GM18870 (cell line): Measurements from ENCODE around the gene YIPF1.
"Not testable (repeated sequence)": the region's sequence is repeated elsewhere in the genome, so short reads cannot be mapped to it uniquely, and the experiment has no call there.

Experiments used
- ATAC-seq: cut with Tn5 transposase; IDR thresholded peaks from one replicate; pipeline ENCODE4 v1.9.1; 2021; ENCODE audit warnings: moderate library complexity; ENCODE audit not compliant: unreplicated experiment

YIPF1 gene

DNA sequence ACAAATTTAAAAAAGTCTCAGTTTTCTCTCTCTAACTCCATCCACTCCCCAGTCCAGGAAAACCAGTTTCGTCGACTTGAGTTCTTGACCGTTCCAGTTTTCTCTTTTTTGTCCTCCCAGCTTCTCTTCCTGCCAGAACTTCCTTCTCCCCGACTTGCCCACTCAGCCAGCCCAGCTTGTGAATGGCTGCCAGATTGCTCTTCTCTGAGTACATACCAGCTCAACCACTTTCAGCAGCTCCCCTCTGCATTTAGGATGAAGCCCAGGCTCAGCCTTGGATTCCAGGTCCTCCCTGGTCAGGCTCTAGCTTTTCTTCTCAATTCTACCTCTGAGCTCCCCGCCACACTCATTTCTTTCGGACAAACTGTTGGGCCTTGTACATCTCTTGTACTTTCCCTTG is 5.8 kb upstream of the YIPF1 start:
- no peak for ATAC-seq

DNA sequence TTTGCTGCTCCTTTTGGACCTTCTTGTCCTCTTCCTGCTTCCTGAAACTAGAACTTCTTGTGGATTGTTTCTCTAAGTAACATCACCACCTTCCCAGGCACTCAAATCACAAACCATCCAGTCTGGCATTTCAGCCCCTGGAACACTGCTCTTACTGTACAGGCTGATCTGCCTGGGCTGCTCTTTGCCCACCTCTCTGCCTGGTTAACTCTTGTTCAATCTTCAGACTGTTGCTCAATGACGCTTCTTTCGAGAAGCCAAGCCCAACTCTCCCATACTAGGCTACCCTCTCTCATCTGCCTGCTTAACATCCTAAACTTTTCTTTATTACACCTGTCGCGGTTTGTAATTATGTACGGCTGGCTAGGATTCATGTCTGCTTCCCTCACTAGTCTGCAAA is 5.0 kb upstream of the YIPF1 start:
- no peak for ATAC-seq

DNA sequence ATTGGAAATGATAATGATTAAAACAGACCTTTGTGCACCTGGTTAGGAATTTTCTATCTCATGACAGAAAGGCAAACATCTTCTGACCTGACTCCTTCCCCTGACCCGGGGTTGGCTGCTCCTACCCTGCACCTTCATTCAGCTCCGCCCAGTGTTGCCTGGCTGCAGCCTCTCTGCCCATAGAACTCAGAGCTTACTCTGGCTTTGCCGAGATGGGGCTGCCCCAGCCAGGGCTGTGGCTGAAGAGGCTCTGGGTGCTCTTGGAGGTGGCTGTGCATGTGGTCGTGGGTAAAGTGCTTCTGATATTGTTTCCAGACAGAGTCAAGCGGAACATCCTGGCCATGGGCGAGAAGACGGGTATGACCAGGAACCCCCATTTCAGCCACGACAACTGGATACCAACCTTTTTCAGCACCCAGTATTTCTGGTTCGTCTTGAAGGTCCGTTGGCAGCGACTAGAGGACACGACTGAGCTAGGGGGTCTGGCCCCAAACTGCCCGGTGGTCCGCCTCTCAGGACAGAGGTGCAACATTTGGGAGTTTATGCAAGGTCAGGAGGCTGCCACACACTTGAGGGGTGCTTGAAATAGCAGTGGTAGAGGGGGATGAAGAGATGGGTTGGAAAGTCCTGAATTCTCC is 4.5 kb upstream of the YIPF1 start, which contains the start of gene DIO1:
TSS of gene DIO1 (plus strand) at position 189 of the 638 bp plus-strand sequence. CDS start at position 213, 24 bp downstream.
- ATAC-seq = no peak

DNA sequence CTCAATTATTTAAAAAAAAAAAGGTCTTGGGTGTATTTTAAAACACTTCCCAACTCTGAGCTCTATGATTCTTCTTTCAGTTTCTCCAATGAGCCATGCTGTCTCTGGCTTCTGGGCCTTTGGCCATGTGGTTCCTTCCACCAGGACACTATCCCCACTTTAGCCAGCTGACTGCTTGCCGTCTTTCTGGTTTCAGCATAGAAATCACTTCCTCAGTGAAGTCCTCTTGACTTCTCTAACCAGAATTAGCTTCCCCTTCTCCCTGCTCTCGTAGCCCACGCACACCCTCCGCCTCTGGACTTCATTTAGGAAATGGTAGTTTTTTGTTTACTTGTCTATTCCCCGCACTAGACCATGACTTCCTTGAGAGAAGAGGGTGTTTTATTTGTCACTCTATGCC is 3.3 kb upstream of the YIPF1 start:
- no peak for ATAC-seq

DNA sequence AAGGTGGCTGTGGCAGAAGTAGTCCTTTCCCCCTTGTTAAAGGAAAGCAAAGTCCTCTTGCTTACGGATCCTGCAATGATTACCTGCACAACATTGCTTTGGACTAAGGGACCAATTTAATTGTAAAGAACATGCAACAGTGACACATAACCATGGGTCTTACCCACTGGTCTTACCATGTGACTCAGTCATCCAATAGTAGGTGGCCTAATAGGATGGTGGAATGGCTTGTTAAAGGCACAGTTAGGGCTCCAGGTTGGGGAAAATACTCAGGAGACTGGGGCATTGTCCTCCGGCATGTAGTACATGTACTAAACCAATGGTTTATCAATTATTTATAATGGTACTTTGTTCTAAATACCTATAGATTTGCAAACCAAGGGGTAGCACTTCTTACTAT is 2.1 kb upstream of the YIPF1 start:
- ATAC-seq = no peak

DNA sequence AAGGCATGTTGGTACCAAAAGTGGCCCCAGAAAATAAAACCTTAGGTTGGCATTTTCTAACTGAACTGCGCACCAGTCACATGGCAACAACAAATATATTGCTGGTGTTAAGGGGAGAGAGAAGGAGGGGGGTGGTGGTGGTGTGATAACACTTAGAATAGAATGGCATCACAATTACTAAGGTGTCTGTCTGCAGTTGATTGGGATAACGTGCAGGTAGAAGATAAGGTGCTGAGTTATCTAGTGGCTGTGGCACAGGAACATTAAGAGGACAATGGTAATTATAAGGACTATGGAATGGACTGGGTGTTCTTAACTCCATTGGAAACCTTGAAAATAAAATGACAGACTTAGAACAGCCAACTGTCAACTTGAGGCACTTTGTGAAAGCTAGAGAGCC is 1.4 kb upstream of the YIPF1 start:
- no peak for ATAC-seq

DNA sequence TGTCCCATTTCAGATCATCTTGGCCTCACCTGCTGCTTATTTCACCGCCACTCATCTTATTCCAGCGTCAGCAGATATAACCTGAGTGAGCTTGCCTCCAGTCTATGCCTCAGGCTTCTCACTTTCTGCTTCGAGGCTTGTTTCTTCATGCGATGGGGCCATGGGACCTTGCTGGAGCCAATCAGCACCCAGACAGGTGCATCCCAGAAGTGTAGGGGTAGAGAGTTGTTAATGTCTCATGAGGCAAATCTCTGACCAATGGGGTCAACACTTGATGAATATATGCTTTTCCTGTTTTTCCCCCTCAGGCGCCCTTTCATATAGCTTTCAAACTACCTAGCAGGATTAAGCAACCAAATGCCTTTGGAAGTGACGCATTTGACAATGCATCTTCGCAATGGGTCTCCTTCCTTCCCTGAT is 935 bp upstream of the YIPF1 start:
- ATAC-seq = no peak

DNA sequence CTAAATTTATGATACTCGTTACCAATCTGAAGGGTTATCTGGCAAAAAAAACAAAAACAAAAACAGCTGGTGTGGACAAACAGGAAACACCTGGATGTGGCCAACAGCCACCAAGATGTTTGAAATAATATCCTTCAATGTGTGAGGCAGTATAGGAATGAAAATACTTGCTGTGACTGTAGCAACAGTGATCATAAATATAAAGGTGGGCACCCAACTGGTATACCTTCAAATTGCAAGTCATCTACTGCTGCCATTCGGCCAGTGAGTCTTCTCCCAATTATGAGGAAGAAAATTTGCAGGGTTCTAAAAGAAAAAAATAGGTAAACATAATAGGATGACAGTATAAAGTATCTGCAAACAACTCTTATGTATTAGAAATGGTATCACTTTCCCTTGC is 916 bp downstream of the YIPF1 start:
- ATAC-seq = no peak

DNA sequence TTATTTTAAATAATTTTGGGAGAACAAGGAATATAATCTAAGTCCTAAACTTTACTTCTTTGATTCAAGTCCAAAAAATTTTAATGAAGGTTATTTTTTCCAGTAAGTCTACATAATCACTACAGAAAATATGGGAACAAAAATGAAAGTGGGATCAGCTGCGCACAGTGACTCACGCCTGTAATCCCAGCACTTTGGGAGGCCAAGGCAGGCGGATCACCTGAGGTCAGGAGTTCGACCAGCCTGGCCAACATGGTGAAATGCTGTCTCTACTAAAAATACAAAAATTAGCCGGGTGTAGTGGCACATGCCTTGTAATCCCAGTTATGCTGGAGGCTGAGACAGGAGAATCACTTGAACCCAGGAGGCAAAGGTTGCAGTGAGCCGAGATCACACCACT is 6.0 kb downstream of the YIPF1 start:
- ATAC-seq = not testable (repeated sequence)

DNA sequence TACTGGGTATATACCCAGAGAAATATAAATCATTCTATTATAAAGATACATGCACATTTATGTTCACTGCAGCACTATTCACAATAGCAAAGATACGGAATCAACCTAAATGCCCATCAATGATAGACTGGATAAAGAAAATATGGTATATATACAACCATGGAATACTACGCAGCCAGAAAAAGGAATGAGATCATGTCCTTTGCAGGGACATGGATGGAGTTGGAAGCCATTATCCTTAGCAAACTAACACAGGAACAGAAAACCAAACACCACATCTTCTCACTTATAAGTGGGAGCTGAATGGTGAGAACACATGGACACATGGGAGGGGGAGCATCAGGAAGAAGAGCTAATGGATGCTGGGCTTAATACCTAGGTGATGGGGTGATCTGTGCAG is 7.7 kb downstream of the YIPF1 start:
- ATAC-seq = not testable (repeated sequence)

DNA sequence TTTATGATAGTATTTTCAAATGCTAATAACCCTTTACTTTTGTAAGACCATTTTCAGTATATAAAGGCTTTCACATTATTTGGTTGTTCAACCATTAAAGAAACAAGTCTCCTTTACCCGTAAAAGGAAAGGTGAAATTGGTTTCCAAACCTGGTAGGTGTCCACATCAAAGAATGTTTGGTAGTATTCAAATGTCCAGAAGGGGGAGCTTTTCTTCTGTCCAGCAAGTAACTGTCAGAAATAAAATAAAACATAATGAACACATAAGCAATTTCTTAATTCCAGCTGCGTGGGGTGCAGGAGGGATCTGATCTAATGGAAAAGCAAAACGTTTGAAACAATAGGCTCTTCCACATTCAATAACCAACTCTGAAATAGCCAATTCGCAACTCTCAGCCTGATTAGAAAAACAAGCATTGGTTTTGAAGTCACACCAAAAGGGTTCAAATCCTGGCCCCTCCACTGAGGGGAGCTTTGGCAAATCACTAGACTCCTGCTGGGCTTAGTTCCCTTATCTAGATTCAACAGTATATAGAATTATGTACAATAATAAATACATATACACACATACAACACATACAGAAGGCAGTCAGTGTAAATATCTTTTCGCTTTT is 11.0 kb downstream of the YIPF1 start:
- no peak for ATAC-seq

DNA sequence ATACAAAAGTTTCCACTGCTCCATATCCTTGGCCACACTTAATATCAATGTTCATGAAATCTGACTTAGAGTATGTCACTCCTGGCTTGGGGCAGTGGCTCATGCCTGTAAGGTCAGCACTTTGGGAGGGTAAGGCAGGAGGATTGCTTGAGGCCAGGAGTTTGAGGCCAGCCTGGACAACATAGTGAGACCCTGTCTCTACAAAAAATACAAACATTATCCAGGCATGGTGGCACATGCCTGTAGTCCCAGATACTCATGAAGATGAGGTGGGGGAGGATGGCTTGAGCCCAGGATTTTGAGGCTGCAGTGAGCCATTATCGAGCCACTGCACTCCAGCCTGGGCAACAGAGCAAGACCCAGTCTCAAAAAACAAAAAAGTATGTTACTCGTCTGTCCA is 14.4 kb downstream of the YIPF1 start:
- ATAC-seq = not testable (repeated sequence)

DNA sequence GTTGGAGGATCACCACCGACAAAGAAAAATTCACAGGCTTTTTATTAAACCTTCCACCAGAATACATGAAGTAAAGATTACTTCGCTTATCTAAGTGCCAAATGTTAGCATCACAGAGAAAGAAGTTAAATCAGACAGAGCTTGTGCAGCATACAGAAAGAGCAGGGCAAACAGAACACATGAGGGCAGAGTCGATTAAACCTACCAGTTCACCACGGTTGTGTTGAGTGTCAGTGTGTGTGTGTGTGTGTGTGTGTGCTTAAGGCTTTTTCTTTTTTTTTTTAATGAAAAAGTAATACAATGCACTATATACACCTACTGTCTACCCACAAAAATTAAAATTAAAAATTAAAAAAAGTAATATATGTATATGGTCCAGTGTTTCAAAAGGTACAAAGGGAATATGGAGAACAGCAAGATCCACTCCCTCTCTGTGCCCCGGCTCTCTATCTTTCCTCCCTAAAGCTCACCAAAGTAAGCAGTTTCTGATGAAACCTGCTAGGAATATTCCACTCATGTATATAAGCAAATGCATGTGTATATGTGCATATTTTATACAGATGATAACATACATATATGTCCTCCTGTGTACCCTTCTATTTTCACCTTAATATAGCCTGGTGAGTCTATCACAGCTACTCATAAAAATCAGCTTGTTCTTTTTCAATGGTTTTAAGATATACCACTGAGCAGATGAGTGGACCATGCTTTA is 17.7 kb downstream of the YIPF1 start:
- ATAC-seq = no peak

DNA sequence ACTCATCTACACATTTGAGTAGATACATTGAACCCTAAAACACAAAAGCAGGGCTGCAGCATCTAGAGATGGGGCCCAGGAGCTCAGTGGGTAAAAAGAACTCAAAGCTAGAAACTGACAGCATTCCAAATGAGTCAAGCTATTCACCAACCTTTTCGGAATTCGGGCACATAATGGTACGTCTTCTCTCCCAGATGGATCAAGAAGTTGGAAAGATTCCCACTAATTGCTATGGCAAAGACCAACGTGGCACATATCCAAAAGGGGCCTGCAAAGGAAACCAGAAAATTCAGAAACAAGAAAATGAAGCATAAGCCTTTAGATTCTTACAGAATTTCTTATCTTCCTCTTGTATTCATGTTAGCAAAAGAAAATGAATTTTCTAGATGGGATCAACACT is 18.4 kb downstream of the YIPF1 start:
- no peak for ATAC-seq

DNA sequence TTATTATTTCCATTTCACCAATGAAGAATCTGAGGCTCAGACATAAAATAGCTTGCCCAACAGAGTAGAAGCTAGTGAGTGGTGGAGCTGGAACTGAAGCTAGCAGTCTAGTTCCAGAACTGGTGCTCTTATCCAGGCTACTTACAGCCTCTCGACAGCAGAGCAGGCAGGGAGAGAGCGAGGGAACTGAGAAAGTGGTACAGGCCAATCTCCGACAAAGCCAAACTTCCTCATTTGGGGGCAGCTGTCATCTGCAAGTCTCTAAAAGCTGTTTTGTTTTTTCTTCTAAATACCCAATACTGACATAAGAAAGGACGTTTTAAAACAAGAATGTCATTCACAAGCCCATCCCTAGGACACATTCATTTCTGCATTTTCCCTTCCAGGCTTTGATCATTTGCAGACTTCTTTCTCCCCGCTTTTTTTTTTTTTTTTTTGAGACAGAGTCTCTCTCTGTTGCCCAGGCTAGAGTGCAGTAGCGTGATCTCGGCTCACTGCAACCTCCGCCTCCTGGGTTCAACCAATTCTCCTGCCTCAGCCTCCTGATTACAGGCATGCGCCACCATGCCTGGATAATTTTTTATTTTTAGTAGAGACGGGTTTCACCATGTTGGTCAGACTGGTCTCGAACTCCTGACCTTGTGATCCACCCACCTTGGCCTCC is 20.0 kb downstream of the YIPF1 start:
- no peak for ATAC-seq

DNA sequence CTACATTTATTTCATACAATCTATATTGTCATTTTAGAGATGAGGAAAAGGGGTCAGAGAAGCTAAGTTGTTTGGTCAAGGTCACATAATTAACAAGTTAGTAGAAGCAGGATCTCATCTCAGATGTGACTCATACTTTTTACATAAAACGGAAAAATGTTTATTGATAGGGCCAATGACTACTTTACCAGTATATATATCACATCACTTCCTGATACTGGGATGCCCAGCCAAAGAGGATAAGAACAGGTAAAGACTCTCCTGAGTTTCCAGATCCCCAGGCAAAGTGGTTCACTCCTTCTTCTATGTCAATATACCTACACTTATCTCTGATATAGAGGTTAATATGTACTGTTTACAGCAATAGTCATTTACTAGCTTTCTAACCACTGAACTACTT is 21.0 kb downstream of the YIPF1 start:
- ATAC-seq = no peak

DNA sequence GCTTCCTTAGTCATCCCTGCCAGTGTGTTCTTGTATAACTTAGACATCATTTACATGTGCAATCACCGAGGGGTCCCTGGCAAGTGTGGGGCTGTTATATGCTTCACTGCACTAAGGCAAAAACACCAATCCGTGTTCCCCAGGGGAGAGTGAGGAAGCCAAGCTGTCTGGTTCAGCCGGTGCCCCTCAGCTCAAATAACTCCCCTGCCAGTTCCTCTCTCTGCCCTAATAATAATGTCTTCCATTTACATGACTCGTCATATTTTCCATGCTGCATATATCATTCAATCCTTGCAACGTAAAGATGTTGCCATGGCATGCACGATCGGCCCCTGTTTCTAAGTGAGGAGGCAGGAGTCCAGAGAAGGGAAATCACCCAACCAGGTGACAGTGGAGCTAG is 27.1 kb downstream of the YIPF1 start:
- ATAC-seq = no peak

DNA sequence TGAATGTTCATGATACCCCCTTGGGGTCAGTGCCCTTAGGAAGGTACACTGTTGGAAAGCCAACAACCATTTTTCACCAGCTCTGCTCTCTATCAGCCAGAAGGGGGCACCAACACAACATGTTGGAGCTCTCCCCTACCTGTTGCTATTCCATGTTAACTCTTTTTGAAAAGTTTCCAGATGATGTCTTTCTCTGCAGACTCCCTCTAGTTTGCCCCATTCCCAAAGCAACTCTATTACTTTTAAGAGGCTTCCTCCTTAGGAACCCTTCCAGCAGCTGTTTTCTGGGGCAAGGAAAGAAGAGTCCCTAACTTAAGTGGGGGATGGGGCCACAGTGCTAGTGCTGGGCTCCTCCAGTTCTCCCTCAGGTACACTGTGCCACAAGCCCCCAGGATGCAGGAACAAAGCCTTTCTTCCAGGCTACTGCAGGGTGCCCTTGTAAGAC is 28.6 kb downstream of the YIPF1 start:
- no peak for ATAC-seq

DNA sequence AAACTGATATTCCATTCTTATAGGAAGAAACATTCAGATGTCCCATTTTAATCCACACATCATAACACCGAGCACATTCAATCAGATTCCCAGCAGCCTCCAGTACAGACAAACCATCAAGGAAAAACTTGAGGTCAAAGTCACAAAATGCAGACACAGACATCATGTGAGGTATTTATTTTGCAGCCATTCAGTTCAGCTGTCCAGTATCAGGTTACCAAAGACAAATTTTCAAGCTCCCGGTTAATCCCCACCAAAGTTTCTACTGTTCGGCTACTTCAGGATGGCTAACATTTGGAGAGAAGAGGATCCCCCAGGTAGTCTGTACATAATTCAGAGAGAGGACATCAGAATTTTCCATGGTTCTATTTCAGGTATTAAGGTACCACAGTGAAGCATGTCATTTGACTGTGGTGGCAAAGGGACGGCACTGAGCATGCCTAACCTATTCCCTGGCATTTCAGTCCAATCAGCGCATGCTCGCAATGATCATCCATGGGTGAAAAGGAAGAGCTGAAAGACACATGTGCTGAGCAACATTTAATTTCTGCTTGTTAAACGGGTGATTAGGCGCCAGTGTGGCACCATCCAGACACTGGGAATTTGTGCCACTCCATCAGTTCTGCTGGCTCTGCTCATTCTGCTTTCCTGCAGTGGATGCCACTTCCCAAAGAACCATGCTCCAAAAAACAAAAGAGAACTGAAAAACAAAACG is 37.9 kb downstream of the YIPF1 start:
- ATAC-seq = no peak

DNA sequence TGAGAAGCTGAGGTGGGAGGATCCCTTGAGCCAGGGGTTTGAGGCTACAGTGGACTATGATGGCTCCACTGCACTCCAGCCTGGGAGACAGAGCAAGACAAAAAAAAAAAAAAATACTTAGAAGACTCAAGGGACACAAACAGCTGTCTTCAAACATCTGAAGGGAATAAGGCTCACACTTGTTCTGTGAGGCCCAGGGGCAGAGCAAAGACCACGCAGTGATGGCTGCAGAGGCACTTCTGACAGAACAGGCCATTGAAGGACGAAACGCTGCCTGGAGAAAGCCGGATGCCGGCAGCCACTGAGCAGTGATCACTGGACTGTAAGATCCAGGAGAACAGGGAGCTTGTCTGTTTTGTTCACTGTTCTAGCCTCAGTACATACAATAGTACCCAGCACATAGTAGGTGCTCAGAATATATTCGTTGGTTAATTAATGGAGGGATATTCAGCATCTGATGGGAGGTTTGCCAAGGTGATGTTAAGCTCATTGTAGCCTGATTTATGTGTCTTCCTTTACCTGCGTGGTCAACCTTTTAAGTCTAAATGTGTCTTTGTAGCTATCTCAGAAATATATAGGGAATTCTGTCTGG is 39.4 kb downstream of the YIPF1 start:
- no peak for ATAC-seq

DNA sequence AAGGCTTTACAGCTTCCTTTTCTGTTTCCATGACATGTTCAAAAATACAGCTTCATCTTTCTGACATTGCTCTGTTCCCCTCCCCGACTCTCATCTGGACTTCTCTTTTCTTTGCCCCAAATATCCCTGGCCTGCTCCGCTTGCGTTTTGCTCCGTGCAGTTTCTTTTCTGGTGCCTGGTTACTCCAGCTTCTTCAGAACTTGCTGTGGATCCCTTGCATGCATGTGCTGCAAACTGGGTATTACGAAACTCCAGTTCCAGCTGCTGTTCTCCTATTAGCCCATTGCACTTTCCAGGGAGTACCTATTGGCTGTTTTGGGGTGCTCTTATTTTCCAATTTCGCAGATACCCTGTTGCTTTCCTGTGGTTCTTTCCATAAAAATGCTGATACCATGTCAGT is 41.6 kb downstream of the YIPF1 start:
- ATAC-seq = no peak
